HS-27A (cell line): ENCODE data around the gene RUFY1.
A peak's percentile ranks its signal among the peaks of the same experiment; 100 is the strongest.
"Not testable (repeated sequence)": the region's sequence is repeated elsewhere in the genome, so short reads cannot be mapped to it uniquely, and the experiment has no call there.

Experiments used
- DNase-seq: peaks from one replicate; pipeline ENCODE4 v3.0.0-alpha.2; 2012; ENCODE audit warnings: low read depth, missing footprints

RUFY1 gene

DNA sequence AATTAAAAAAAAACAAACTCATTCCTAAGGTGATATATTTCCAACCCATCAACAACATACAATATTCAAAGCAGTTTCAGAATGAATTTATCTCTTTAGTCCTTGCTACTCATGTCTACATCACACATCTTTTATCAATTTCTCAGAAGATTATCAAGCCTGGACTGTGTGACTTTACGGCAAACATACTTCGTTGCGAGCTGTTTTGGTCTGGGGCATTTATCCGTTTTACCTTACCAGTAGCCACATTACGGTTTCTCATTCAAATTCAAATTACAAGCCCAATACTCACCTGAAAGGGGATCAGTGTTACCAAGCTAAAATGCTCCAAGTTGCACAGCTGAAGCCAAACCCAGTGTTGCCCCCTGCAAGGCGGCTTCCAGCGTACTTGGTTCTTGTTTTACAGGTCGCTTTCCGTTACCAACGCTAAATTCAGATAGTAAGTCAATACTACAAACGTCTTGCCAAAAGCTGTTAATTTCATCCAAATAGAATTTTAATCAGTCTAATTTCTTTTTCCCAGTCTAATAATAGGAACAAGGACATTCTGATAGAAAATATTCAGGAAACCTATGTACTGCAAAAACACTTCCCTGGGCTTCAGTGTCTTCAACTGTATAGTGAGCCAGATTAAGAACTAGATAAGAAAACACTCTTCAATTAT lies 71.3 kb downstream of the RUFY1 start:
- DNase-seq: no peak

GRCh38 chr5:179623003-179623905 lies 72.9 kb downstream of the RUFY1 start, which contains the start of gene HNRNPH1:
HNRNPH1 (minus strand) TSS chr5:179623671; CDS start chr5:179623133, 538 bp downstream.
- DNase-seq: peak; percentile 79

- peak; percentile 47 for DNase-seq
Observed at GRCh38 chr5:179623906-179624741, 73.8 kb downstream of the RUFY1 start.

DNA sequence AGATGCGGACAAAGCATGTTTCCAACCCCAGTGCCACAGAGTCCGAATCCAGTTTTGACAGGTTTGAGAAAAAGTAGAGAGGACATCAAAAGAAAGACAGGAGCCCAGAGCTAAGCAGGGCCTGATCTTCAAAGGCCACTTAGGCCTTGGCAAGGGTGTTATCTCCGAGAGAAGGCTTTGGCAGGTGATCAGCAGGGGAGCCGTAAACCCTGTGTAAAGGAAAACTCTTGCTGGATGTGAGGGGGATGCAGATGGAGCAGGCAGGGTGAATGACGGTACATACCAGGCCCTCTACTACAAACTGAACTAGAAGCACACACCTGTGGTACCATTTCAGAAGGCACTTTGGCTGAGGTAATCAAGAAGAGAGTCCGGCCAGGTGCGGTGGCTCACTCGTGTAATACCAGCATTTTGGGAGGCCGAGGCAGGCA lies 74.5 kb downstream of the RUFY1 start:
- no peak for DNase-seq

DNA sequence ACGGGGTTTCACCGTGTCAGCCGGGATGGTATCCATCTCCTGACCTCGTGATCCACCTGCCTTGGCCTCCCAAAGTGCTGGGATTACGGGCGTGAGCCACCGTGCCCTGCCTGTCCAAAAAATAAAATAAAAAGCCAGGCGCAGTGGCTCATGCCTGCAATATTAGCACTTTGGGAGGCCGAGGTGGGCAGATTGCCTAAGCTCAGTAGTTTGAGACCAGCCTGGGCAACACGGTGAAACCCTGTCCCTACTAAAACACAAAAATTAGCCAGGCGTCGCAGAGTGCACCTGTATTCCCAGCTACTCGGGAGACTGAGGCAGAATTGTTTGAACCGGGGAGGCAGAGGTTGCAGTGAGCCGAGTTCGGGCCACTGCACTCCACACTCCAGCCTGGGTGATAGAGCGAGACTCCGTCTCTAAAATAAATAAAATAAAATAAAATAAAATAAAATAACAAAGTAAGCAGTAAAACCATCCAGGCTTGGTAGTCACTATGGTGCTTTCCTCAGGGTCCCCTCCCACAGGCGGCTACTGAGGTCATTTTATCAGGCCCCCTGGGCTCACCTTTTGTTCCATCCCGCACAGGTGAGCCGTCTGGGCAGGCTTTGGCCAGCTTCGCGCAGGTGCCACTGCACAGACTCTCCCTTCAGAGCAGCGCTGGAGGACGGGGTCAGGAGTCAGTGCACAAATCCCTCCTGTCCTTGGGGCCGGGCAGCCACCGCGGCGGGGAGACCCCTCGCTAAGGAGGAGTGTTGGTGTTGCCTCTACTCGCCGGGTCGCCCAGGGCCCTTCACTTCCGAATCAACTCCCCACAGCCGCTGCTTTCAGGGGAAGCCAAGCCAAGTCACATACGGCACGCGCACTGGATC lies 83.4 kb downstream of the RUFY1 start:
- not testable (repeated sequence) for DNase-seq

GRCh38 chr5:179634370-179635172 lies 84.2 kb downstream of the RUFY1 start:
- DNase-seq: not testable (repeated sequence)

DNA sequence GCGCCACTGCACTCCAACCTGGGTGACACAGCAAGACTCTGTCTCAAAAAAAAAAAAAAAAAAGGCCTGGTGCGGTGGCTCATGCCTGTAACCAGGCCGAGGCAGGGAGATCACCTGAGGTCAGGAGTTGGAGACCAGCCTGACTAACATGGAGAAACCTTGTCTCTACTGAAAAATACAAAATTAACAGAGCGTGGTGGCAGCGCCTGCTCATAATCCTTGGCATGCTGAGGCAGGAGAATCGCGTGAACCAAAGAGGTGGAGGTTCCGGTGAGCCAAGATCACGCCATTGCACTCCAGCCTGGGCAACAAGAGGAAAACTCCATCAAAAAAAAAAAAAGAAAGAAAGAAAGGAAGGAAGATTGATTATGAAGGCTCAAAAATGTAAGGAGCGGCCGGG lies 88.9 kb downstream of the RUFY1 start:
- not testable (repeated sequence) for DNase-seq

- DNase-seq: not testable (repeated sequence)
Observed at GRCh38 chr5:179641745-179642144, 91.4 kb downstream of the RUFY1 start.

GRCh38 chr5:179642626-179643025 lies 92.3 kb downstream of the RUFY1 start:
- not testable (repeated sequence) for DNase-seq

DNA sequence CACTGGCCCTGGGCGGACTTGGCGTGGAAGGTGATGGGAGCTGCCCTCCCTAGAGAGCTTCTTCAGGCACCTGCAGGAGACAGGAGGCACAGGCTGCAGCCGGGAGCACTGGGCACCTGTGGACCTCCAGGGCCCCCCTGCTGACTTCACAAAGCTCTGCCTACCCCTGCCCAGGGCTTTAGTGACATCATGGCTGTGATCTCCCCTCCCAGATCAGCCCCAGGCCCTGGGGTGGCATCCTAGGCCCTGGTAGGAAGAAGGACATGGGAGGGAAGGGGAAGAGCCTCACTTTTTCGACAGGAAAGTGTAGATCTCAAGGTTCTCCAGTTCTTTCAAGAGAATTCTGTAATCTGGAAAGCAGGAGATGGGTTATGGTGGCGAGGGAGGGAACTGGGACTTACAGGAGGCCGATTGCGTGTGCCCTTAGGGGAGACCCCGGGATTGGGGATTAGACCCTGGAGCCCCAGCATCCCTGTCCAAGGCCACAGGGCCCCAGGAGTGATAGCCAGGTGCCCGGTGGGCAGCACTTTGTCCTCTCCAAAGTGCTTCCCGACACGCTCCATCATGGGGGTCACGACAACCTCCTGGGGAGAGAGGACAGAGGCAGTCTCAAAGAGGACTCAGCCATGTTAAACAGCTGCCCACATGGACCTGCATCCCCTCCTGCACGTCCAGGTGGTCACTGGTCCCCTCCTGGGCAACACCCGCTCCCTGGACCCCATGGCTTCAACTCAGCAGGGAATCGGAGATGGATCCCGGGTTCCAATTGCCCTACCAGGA lies 93.0 kb downstream of the RUFY1 start:
- not testable (repeated sequence) for DNase-seq

DNA sequence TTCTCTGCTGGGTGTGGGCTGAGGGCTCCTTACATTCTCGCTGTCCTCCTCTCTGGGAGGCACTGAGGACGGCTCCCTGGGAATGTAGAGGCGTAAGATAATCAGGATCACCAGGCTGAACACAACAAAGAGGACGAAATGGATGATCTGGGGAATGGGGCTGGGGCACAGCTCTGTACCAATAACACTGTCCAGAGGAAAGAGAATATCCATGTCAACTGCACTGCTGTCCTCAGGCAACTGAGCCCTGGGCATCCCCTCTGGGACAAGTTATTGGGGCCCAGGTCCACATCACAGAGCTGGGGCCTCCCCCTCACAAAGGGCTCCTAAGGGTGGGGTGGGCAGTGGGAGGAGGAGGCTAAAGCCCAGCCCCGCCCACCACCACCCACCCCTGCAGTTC lies 94.4 kb downstream of the RUFY1 start:
- not testable (repeated sequence) for DNase-seq

DNA sequence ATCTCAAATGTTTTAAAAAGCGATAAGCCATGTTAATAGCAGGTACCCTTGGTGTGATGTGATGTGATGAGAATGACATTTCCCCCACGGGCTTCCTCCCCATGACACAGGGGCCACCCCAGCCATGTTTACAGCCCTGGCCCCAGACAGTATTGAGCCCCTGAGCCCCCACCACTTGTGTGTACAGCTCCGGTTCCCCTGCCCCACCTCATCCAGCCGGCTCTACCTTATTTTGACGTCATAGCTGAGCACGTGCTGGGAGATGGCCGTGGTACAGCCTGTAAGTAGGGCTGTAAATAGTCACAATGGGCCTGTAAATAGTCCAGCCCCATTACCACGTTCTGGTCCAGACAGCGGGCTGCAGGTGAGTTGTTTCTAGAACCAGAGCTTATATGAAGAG lies 98.1 kb downstream of the RUFY1 start:
- no peak for DNase-seq

- not testable (repeated sequence) for DNase-seq
Observed at GRCh38 chr5:179649166-179649703, 98.9 kb downstream of the RUFY1 start.

GRCh38 chr5:179650245-179650644 lies 99.9 kb downstream of the RUFY1 start:
- DNase-seq: not testable (repeated sequence)

DNA sequence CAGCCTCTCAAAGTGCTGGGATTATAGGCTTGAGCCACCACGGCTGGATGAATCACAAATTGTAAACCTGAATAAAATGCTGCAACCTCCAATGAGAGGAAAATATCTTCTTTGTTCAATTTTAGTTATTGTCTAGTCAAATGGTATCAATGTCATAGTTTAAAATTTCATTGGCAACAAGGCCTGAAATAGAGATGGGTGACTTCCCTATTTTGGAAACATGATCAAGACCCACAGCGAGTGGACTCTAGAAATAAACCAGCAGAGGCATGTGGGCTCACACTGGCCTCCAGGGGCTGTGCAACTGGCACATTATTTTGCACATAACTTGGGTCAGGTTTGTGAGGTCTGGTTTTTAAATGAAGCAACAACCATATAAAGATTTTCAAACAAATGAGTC lies 102.8 kb downstream of the RUFY1 start:
- DNase-seq: not testable (repeated sequence)

- not testable (repeated sequence) for DNase-seq
Observed at GRCh38 chr5:179657302-179658178, 107.2 kb downstream of the RUFY1 start.

GRCh38 chr5:179658179-179658856 lies 108.0 kb downstream of the RUFY1 start:
- DNase-seq: not testable (repeated sequence)
